ENCODE results near the gene EVI5L.
"Not testable (repeated sequence)": the region's sequence is repeated elsewhere in the genome, so short reads cannot be mapped to it uniquely, and the experiment has no call there.

EVI5L gene

GRCh38 chr19:7874897-7875273 lies 44.9 kb downstream of the EVI5L start:
- DNase-seq = no peak

- no peak for DNase-seq
Observed at GRCh38 chr19:7877249-7877836, 47.3 kb downstream of the EVI5L start.

GRCh38 chr19:7879111-7879807 lies 49.2 kb downstream of the EVI5L start:
- no peak for DNase-seq

- DNase-seq = no peak
Observed at GRCh38 chr19:7879836-7880235, 49.8 kb downstream of the EVI5L start.

- DNase-seq = no peak
Observed at GRCh38 chr19:7881910-7882309, 51.9 kb downstream of the EVI5L start.

- no peak for DNase-seq
Observed at GRCh38 chr19:7883105-7883504, 53.1 kb downstream of the EVI5L start.

- no peak for DNase-seq
Observed at GRCh38 chr19:7883796-7884570, 54.0 kb downstream of the EVI5L start.

GRCh38 chr19:7885818-7886217 lies 55.8 kb downstream of the EVI5L start:
- DNase-seq = no peak

- no peak for DNase-seq
Observed at GRCh38 chr19:7887408-7888144, 57.6 kb downstream of the EVI5L start.

GRCh38 chr19:7888145-7888825 lies 58.3 kb downstream of the EVI5L start, which contains the start of gene LRRC8E:
Gene LRRC8E, plus strand, starts transcription at chr19:7888510. Its CDS starts 7,094 bp downstream, at chr19:7895604.
- DNase-seq = no peak

- no peak for DNase-seq
Observed at GRCh38 chr19:7888826-7889217, 58.8 kb downstream of the EVI5L start.

GRCh38 chr19:7893362-7894101 lies 63.5 kb downstream of the EVI5L start:
- not testable (repeated sequence) for DNase-seq

GRCh38 chr19:7894612-7895309 lies 64.7 kb downstream of the EVI5L start:
- DNase-seq = no peak

GRCh38 chr19:7895565-7895964 lies 65.5 kb downstream of the EVI5L start:
- DNase-seq = no peak

GRCh38 chr19:7897292-7897691 lies 67.3 kb downstream of the EVI5L start:
- DNase-seq = no peak

- DNase-seq = no peak
Observed at GRCh38 chr19:7898967-7899366, 68.9 kb downstream of the EVI5L start.

- DNase-seq = no peak
Observed at GRCh38 chr19:7899751-7900378, 69.8 kb downstream of the EVI5L start.

- no peak for DNase-seq
Observed at GRCh38 chr19:7900401-7900870, 70.4 kb downstream of the EVI5L start.

GRCh38 chr19:7900931-7901330 lies 70.9 kb downstream of the EVI5L start:
- no peak for DNase-seq

GRCh38 chr19:7901337-7901736 lies 71.3 kb downstream of the EVI5L start:
- no peak for DNase-seq

Measured in hippocampal formation (tissue), 2 donors.